Natural killer cell treated with Interleukin-12 subunit alpha and Interleukin-12 subunit beta and Interleukin-15 and Interleukin-18, amount 100 ng/mL, for 72 hours (primary cell): ENCODE results near the gene TENT4A. TPM values are rescaled to one million over a fixed set of nuclear protein-coding genes. Genes with fewer than 3 reads are reported as not detected.

Source experiments
- ATAC-seq, 2 donors: fragments of 150-1000 bp; cut with Tn5 transposase in 1 of 2; sonication (Bioruptor Pico), chemical (Tn5 transposase) in 1 of 2; 2 replicates each; pipeline ENCODE4 v1.10.0; 2021
- DNase-seq: peaks from one replicate; pipeline ENCODE4 v3.0.0; 2022; ENCODE audit warnings: low spot score
- H3K27ac Mint-ChIP-seq, 2 donors: 1 replicate in 1 of 2; 2 replicates in 1 of 2; pipeline ENCODE4 v1.8.0; 2022; ENCODE audit warnings: mixed read lengths in 2 of 2, mild to moderate bottlenecking in 1 of 2, moderate library complexity in 1 of 2
- H3K27me3 Mint-ChIP-seq, 2 donors: 1 replicate in 1 of 2; 2 replicates in 1 of 2; pipeline ENCODE4 v1.8.0; 2022; ENCODE audit warnings: mixed read lengths in 2 of 2
- H3K36me3 Mint-ChIP-seq: one replicate; pipeline ENCODE4 v1.8.0; 2022; ENCODE audit warnings: mixed read lengths
- H3K4me1 Mint-ChIP-seq, 2 donors: 1 replicate in 1 of 2; 2 replicates in 1 of 2; pipeline ENCODE4 v1.8.0; 2022; ENCODE audit warnings: low read depth in 2 of 2, mixed read lengths in 2 of 2, mild to moderate bottlenecking in 1 of 2
- H3K4me3 Mint-ChIP-seq: one replicate; pipeline ENCODE4 v1.8.0; 2022; ENCODE audit warnings: mixed read lengths
- H3K9me3 Mint-ChIP-seq: 2 replicates; pipeline ENCODE4 v1.8.0; 2022; ENCODE audit warnings: mixed read lengths
- total RNA-seq, 2 donors: library from RNA; stranded (reverse); gene quantifications; one replicate each; pipeline ENCODE4 v1.2.3, GENCODE V29; 2022

The TENT4A gene
- total RNA-seq, 2 donors from 2014 or later, result 37.8 to 69.9 TPM

DNA sequence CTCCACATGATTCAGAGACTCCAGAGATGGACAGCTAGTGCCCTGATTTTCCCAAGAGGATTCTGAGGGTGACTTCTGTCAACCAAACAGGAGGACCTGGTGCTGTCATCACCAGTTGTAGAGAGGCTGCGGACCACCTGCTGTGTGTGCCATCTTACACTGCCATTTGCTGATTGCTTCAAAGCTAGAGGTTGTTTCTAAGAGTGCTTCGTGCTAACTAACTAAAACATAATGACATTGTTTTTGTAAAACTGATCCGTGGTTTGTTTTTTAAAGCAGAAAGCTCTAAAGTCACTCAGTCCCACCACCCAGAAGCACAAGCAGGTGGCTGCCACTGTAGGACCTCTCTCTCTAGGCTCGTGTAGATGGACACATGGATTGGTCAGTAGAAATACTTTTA, 12.2 kb downstream of the TENT4A start:
- Mint-ChIP-seq H3K27ac (no peak overlapping the region), H3K27me3 (no peaks in the 10 kb centered on the region)

DNA sequence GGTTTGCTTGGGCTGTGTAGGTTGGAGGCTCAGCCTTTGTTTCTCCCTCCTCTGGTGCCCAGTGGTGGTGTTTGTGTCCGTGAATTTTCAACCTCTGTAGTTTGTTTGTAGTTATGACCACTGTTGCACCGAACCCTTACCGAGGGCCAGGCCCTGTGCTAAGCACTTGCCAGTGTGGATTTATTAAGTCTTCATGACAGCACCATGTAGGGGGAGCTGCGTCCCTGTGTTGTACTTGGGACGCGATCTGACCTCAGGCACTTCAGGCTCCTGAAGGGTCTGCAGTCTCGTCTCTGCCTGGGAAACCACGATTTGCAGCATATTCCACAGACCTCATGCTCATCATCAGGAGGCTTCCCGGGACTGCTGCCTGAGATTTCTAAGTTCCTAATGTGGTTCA, 12.8 kb downstream of the TENT4A start:
- H3K36me3 Mint-ChIP-seq, result no peaks in the 10 kb centered on the region
- ATAC-seq (no peak), DNase-seq (no peak)
- H3K27ac Mint-ChIP-seq, result no peak overlapping the region
- H3K27me3 Mint-ChIP-seq, result no peaks in the 10 kb centered on the region
- H3K4me3 Mint-ChIP-seq, result no peak overlapping the region
- peaks cover 65 to 69% of the 10 kb centered on the region in 2 donors for H3K4me1 Mint-ChIP-seq
- H3K9me3 Mint-ChIP-seq, result no peaks in the 10 kb centered on the region

More for the DNA sequence above, 12.2 kb downstream of the TENT4A start:
- DNase-seq (no peak), ATAC-seq (no peak)
- H3K36me3 Mint-ChIP-seq, result no peaks in the 10 kb centered on the region
- H3K4me1 Mint-ChIP-seq, result peaks cover 64 to 70% of the 10 kb centered on the region in 2 donors
- no peaks in the 10 kb centered on the region for H3K9me3 Mint-ChIP-seq
- no peak overlapping the region for H3K4me3 Mint-ChIP-seq

DNA sequence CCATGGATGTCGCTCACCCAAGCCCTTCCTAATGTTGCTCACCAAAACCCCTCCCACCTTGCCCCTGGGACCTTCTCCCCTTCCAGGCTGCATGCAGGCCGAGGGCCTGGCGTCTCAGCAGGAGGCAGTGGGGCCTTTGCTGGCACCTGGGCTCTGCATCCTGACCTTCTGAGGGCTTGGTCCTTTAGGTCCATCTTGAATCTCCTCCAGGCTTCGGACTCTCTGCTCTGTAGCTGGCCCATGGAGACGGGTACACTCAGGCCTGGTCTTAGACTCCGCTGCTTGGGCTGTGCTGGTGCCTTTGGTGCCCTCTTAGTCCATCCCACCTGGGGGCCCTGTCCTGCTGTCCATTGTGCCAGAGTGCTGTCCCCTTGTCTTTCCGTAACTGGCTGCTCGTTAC, 14.0 kb downstream of the TENT4A start:
- ATAC-seq, result no peak
- Mint-ChIP-seq H3K9me3 (no peaks in the 10 kb centered on the region), H3K4me3 (no peak overlapping the region), H3K27ac (peak overlapping the region in 1 of 2 donors; percentile 47), H3K27me3 (no peaks in the 10 kb centered on the region), H3K4me1 (peaks cover 59 to 64% of the 10 kb centered on the region in 2 donors), H3K36me3 (no peaks in the 10 kb centered on the region)
- no peak for DNase-seq

DNA sequence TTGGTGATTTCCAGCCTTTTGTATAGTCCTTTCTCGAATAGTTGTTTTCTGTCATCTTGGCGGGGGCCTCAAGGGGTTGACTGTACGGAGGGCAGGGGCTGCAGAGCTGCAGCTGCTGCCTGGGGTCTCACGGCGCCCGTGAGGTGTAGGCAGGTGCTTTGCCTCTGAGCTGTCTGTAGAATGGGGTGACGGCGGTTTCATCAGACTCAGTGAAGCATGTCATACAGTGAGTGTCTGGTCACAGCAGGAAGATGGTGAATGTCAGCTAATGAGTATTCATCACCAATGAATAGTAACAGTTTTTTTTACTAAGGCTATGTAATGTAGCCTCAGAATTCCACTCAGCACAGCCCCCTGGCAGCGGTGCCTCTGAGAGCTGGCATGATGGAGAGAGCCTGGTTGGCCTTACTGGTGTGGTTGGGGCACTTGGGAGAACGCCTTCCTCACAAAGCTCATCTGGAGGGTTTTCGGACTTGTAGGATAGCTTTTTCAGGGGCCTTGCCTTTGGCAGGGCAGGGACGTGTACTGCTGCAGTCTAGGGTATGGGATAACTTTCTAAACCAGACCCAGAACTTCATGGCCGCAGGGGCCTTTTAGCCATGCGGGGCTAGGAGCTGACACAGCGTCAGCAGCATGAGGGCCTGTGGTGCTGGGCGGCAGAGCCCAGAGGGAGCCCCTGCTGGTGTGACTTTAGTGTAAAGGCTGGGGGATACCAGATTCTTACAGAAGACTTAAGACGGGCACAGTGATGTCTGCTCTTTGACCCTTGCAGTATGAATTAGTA, 15.0 kb downstream of the TENT4A start:
- Mint-ChIP-seq H3K4me3 (no peak overlapping the region), H3K9me3 (no peaks in the 10 kb centered on the region), H3K36me3 (no peaks in the 10 kb centered on the region), H3K4me1 (peaks cover 54 to 60% of the 10 kb centered on the region in 2 donors), H3K27me3 (no peaks in the 10 kb centered on the region), H3K27ac (peak overlapping the region in 1 of 2 donors; percentile 47)
- no peak for DNase-seq
- peak in 1 of 2 donors; percentile 45 for ATAC-seq

DNA sequence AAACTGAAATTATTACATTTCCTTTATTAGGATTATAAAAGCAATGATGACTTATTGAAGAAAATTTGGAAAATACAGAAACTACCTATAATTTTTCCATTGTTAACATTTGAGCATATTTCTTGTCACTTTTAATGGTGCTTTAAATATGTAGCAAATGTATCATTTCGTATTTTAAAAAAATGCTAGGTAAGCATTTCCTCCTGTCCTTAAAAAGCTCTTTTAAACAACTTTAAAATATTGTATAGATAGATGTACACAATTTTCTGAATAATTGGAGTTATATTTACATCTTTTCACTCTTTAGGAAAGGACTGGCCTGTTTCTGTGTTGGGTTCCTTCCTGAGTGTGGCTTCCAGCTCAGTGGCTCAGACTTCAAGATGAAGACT, 15.6 kb downstream of the TENT4A start:
- Mint-ChIP-seq H3K9me3 (no peaks in the 10 kb centered on the region), H3K4me3 (no peak overlapping the region), H3K4me1 (peaks cover 54 to 60% of the 10 kb centered on the region in 2 donors), H3K36me3 (no peaks in the 10 kb centered on the region), H3K27me3 (no peaks in the 10 kb centered on the region), H3K27ac (peak overlapping the region in 1 of 2 donors; percentile 58)
- ATAC-seq (no peak), DNase-seq (no peak)

DNA sequence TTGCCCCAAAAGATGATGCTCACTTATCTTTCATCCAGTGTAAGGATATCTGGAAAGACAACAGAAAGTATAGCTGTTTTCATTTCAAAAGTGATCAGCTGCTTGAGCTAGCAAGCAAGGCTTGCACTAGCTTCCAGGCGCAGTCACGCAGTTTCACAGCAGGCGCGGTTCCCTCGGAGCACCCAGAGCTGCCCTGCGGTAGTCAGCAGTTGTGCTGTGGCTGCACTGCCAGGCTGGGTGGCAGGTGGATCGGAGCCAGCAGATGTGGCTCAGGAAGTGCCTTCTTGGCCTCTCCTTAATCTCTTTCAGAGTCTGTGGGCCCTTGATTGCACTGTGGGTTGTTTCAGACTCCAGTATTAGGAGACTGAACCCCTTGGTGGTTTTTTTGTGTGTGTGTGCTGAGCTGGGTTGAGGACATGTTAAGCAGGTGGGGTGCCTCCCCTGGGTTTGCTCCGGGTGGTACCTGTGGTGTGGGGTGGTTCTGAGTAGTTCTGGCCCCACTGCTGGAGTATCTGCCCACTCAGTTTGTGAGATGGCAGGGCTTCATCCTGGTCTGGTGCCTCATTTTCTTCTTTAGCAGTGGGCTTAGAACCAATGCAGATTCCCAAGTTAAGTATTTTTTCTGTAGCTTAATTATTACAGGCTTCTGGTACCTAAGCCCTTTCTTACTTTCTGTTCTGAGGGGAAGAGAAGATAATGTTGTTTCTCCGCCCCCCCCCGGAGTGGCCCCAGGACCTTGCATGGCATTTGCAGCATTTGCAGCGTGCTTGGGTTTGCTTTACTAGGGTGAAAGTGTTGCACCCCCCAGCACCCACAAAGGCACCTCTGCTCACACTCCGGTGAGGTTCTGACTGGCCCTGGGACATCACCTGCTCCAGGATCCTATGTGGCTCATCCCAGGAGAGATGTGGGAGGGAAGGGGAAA, 16.4 kb downstream of the TENT4A start:
- H3K27me3 Mint-ChIP-seq, result no peaks in the 10 kb centered on the region
- H3K4me1 Mint-ChIP-seq, result peaks cover 49 to 56% of the 10 kb centered on the region in 2 donors
- H3K27ac Mint-ChIP-seq, result peak overlapping the region in 1 of 2 donors; percentile 58
- no peaks in the 10 kb centered on the region for H3K36me3 Mint-ChIP-seq
- H3K9me3 Mint-ChIP-seq, result no peaks in the 10 kb centered on the region
- ATAC-seq, result peak; percentile 54 to 67
- H3K4me3 Mint-ChIP-seq, result peak overlapping the region; percentile 45
- DNase-seq, result no peak

DNA sequence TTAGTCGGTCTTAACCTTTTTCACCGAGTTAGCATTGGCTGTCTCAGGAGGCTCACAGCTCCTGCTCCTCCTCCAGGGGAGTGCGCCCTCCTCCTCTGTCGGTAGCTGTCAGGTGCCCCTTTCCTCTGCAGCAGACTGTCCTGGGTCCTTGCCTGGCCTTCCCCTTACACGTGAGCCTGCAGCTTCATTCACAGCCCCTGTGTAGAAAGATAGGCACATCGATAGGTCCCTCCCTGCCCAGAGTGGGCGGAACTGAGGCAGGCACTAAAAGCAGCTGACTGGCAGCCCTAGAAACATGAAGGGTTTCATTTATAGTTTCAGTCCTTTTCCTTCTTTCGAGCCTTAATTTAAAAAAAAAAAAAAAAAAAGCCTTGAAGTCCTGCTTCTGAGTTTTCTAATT, 17.2 kb downstream of the TENT4A start:
- H3K36me3 Mint-ChIP-seq, result no peaks in the 10 kb centered on the region
- H3K4me1 Mint-ChIP-seq, result peaks cover 54 to 60% of the 10 kb centered on the region in 2 donors
- H3K27ac Mint-ChIP-seq, result no peak overlapping the region
- H3K9me3 Mint-ChIP-seq, result no peaks in the 10 kb centered on the region
- ATAC-seq (no peak), DNase-seq (no peak)
- no peaks in the 10 kb centered on the region for H3K27me3 Mint-ChIP-seq
- H3K4me3 Mint-ChIP-seq, result no peak overlapping the region

DNA sequence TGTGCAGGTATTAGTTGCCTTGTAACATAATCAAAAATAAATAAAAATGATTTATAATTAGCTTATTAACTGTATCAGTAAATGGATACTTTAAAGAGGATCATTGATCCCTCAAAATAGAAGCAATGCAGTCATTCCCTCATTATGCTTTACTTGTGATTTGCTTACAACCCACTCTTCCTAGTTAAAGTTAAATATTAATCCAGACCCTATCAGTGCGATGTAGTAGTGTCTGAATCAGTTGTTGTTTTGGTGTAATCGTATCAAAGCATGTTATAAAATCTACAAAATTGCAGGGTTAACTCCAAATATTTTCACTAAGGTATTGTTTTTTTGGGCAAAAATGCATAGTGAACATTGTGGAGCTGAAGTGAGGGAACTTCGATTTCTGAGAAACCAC, 17.6 kb downstream of the TENT4A start:
- Mint-ChIP-seq H3K9me3 (no peaks in the 10 kb centered on the region), H3K27ac (no peak overlapping the region), H3K27me3 (no peaks in the 10 kb centered on the region)

DNA sequence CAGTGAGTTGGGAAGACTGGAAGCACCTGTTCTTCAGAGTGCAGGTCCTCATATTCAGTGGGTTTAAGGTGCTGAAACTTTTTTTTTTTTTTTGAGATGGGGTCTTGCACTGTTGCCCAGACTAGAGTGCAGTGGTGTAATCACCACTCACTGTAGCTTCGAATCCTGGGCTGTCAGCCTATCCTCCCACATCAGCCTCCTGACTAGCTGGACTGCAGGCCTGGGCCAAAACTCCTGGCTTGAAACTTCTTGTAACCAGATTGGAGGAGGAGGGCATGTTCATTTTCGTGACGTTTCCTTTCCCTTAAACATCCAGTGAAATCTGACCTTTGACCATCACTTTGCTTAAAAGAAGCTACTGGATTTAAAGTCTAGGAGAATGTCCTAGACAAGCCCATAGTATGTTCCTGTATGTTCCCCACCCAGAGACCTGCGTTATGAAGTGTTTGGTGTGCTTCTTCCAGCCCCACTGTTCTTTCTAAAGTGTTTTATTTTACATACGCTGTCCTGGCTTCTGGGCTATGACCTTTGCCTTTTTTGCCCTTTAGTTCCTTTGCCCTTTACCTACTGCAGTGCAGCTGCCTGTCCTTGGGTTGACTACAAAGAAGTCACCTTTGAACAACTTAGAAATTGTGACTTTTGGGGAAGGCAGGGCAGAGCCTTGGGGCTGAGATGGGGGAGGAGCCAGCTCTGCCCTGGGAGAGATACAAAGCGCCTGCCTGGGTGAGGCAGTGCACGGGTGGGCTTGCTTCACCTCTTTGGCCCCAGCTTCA, 18.4 kb downstream of the TENT4A start:
- no peak overlapping the region for H3K4me3 Mint-ChIP-seq
- ATAC-seq (no peak), DNase-seq (no peak)
- H3K9me3 Mint-ChIP-seq, result no peaks in the 10 kb centered on the region
- H3K36me3 Mint-ChIP-seq, result no peaks in the 10 kb centered on the region
- peak overlapping the region in 1 of 2 donors; percentile 37 for H3K27ac Mint-ChIP-seq
- no peaks in the 10 kb centered on the region for H3K27me3 Mint-ChIP-seq
- H3K4me1 Mint-ChIP-seq, result peaks cover 52 to 61% of the 10 kb centered on the region in 2 donors

More for the DNA sequence above, 17.6 kb downstream of the TENT4A start:
- H3K4me3 Mint-ChIP-seq, result no peak overlapping the region
- no peak for ATAC-seq
- no peaks in the 10 kb centered on the region for H3K36me3 Mint-ChIP-seq
- H3K4me1 Mint-ChIP-seq, result peaks cover 55 to 62% of the 10 kb centered on the region in 2 donors
- DNase-seq, result no peak

DNA sequence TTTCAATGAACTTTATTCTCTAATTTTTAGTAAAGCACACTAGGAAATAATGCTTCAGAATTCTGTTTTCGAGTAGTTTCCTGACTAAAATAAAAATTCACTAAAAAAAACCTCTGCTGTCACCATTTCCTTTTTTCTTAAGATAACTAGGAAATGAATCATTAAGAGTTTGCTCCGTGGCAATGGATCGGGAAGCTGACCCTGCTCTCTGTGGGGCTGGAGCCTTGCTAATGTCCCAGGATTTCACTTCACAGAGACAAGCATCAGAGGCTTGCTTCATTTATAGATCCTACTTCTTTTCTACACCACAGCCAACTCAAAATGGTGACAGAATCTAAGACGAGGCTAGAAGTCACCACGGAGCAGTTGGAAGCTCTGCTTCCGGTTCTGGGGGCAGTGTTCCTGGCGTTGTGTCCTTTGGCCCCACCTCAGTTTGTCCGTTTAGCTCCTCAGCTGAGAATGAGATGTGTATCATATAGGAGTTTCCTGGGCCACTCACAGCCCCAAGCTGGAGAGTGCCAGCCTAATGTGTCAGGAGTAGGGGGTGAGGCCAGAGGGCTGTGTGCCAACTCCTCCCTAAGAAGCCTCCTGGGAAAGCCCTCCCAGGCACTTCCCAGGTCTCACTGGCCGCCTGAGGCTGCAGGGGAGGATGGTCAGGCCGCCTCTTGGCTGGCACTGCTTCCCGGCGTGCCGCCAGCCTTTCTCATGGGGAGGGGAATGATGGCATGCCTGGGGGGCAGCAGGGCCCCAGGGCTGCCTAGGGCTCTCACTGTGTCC, 19.6 kb downstream of the TENT4A start:
- H3K4me1 Mint-ChIP-seq, result peaks cover 51 to 59% of the 10 kb centered on the region in 2 donors
- no peaks in the 10 kb centered on the region for H3K27me3 Mint-ChIP-seq
- peak overlapping the region in 1 of 2 donors; percentile 37 for H3K27ac Mint-ChIP-seq
- H3K9me3 Mint-ChIP-seq, result no peaks in the 10 kb centered on the region
- peaks cover 7% of the 10 kb centered on the region for H3K36me3 Mint-ChIP-seq
- DNase-seq (no peak), ATAC-seq (no peak)
- no peak overlapping the region for H3K4me3 Mint-ChIP-seq

DNA sequence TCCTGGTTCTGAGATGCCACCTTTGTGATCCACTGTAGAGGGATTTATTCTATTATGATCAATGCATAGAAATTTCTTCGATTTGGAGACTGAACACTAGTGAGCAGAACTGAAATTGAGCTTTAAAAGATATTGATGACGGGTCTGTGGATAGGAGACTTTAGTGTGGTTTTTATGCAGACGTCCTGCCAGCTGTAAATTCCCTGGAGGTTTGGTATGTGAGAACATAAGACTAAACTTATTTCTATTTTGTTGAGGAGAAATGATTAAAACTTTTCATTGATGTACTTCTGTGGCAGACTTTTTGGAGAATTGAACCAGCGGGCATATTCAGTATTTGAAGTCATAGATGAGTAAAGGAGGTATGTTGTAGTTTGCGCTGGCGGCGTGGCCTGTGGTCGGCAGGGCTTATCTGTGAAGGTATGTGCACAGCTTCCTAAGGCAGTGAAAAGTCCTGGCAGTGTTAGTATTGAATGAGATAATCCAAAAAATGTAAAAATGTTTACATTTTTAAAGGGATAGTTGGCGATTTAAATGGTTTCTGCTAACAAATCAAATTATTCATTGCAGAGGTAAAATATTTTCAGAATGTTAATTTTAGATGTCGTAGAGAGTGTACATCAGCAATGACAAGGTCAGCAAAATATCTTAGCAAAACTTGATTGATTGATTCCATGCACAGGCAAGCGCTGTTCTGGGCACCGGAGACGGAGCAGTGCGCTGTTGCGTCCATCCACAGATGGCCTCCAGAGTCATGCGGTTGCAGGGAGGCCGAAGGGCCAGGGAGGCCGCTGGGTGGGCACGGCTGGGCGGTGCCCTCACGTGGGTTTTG, 20.4 kb downstream of the TENT4A start:
- Mint-ChIP-seq H3K4me3 (no peak overlapping the region), H3K9me3 (no peaks in the 10 kb centered on the region), H3K27me3 (no peaks in the 10 kb centered on the region), H3K27ac (peak overlapping the region in 1 of 2 donors; percentile 37), H3K36me3 (peaks cover 9% of the 10 kb centered on the region), H3K4me1 (peaks cover 48 to 56% of the 10 kb centered on the region in 2 donors)
- DNase-seq, result no peak
- ATAC-seq, result no peak

DNA sequence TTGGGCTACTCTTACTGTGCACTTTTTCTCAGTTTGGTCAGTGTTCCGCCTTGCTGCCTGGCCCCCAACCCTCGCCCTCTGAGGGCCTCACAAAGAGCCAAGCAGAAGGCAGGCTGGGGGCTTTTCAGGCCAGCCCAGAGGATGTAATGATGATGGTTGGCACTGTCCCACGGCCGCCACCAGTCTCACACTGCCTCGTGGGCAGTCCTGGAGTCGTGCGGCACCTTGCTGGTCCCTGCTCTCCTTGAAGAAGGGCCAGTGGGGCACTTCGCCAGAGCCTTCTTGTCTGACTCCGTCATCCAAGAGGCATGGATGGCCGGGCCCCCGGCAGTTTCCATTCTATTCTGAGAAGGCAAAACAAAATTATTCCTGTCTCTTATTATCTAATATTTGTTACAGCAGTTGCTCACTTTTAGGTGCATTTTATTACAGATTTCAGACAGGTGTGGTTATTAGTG, 21.0 kb downstream of the TENT4A start:
- Mint-ChIP-seq H3K4me3 (no peak overlapping the region), H3K9me3 (no peaks in the 10 kb centered on the region), H3K27ac (no peak overlapping the region), H3K4me1 (peaks cover 44 to 54% of the 10 kb centered on the region in 2 donors), H3K36me3 (peaks cover 11% of the 10 kb centered on the region), H3K27me3 (no peaks in the 10 kb centered on the region)
- no peak for ATAC-seq
- DNase-seq, result no peak
